Measurements from ENCODE around the gene PTPN14. TPM values are rescaled to one million over a fixed set of nuclear protein-coding genes. Genes with fewer than 3 reads are reported as not detected.
"Not testable (repeated sequence)": the region's sequence is repeated elsewhere in the genome, so short reads cannot be mapped to it uniquely, and the experiment has no call there.

Gene PTPN14
- total RNA-seq, 2 donors from 2014 or later: 0.05 TPM; not detected in 1

GRCh38 chr1:214544791-214545190 lies 6.6 kb downstream of the PTPN14 start:
- peaks cover 2% of the 10 kb centered on the region for H3K36me3 Mint-ChIP-seq (ENCODE audit: low read depth)
- peaks cover 74% of the 10 kb centered on the region for H3K27me3 Mint-ChIP-seq
- DNase-seq: no peak
- no peak overlapping the region for H3K4me3 Mint-ChIP-seq
- ATAC-seq: no peak
- no peak overlapping the region for H3K27ac Mint-ChIP-seq
- peaks cover 3% of the 10 kb centered on the region for H3K4me1 Mint-ChIP-seq
- H3K9me3 ChIP-seq (ENCODE audit: control insufficient read depth, low read length, poor library complexity, severe bottlenecking): no peaks in the 10 kb centered on the region

DNA sequence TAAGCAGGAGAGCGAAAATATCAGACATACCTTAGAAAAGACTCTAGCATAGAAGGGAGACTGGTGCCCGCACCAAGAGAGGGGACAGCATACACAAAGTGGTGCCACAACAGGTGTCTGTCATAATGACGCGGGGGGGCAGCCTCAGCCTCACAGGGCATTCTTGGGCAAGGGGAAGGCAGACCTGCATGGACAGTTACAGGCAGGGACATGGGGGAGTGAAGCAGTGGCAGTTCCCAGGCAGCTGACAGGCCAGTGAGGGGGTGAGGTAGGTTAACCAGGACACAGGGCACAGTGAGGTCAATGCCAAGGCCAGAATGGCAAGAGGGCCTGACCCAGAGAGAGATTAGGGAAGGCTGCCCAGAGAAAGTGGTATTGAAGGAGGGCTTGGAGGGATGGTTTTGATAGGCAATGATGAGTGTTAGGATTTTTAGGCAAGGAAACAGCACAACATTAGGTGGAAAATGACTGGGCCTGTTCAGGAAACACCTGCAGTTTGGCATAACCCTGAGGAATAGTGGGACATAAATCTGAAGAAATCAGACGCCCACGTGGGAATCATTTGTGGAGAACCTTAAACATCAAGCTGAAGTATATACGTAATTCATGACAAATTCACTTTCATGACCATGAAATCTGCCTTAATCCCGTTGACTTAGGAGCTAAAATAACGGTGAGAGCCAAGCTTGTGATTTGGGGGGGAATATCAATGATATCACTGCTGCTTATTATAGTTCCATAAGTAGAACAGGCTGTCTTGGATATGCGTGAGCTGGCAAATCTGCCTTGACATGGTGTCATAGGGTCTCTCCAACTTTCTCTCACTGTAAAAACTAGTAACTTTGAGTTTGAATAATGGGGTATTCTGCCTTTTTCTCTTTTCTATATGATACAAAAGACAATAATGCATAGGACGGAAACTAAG lies 8.9 kb downstream of the PTPN14 start:
- Mint-ChIP-seq H3K36me3 (ENCODE audit: low read depth) (peaks cover 2% of the 10 kb centered on the region), H3K27me3 (peaks cover 60% of the 10 kb centered on the region), H3K27ac (no peak overlapping the region), H3K4me3 (no peak overlapping the region), H3K4me1 (peaks cover 3% of the 10 kb centered on the region)
- H3K9me3 ChIP-seq (ENCODE audit: control insufficient read depth, low read length, poor library complexity, severe bottlenecking): no peaks in the 10 kb centered on the region
- ATAC-seq (no peak), DNase-seq (no peak)

- Mint-ChIP-seq H3K4me3 (no peak overlapping the region), H3K4me1 (peaks cover 3% of the 10 kb centered on the region), H3K36me3 (ENCODE audit: low read depth) (peaks cover 2% of the 10 kb centered on the region), H3K27ac (no peak overlapping the region), H3K27me3 (peaks cover 53% of the 10 kb centered on the region)
- no peaks in the 10 kb centered on the region for H3K9me3 ChIP-seq (ENCODE audit: control insufficient read depth, low read length, poor library complexity, severe bottlenecking)
- ATAC-seq (no peak), DNase-seq (no peak)
Observed at GRCh38 chr1:214541693-214542092, 9.7 kb downstream of the PTPN14 start.

DNA sequence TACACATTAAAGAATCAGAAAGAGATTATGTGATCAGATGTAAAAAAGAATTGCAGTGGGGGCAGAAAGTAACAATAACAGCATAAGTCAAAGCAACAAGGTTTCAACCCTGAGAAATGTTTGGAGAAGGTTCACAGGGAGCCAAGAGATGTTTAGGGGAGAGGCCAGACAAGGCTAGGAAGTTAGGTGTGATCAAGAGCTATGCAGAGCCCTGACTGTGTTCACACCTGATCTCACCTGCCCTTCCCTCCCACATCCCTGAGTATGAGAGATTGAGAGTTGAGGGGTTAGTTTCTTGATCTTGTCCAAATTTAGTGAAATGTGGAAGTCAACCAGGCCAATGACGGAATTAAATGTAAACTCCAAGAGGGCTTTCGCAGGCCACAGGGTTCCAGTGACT lies 10.2 kb downstream of the PTPN14 start:
- H3K27me3 Mint-ChIP-seq: peaks cover 48% of the 10 kb centered on the region
- H3K36me3 Mint-ChIP-seq (ENCODE audit: low read depth): peaks cover 2% of the 10 kb centered on the region
- H3K4me3 Mint-ChIP-seq: no peak overlapping the region
- ATAC-seq (no peak), DNase-seq (no peak)
- no peaks in the 10 kb centered on the region for H3K9me3 ChIP-seq (ENCODE audit: control insufficient read depth, low read length, poor library complexity, severe bottlenecking)
- peaks cover 3% of the 10 kb centered on the region for H3K4me1 Mint-ChIP-seq
- no peak overlapping the region for H3K27ac Mint-ChIP-seq

- H3K27ac Mint-ChIP-seq: no peak overlapping the region
- H3K4me1 Mint-ChIP-seq: peaks cover 3% of the 10 kb centered on the region
- no peak overlapping the region for H3K4me3 Mint-ChIP-seq
- no peak for ATAC-seq
- no peaks in the 10 kb centered on the region for H3K9me3 ChIP-seq (ENCODE audit: control insufficient read depth, low read length, poor library complexity, severe bottlenecking)
- peaks cover 47% of the 10 kb centered on the region for H3K27me3 Mint-ChIP-seq
- no peak for DNase-seq
- peaks cover 2% of the 10 kb centered on the region for H3K36me3 Mint-ChIP-seq (ENCODE audit: low read depth)
Observed at GRCh38 chr1:214540324-214540723, 11.1 kb downstream of the PTPN14 start.

- no peaks in the 10 kb centered on the region for H3K36me3 Mint-ChIP-seq (ENCODE audit: low read depth)
- peaks cover 36% of the 10 kb centered on the region for H3K27me3 Mint-ChIP-seq
- ATAC-seq (no peak), DNase-seq (no peak)
- H3K27ac Mint-ChIP-seq: no peak overlapping the region
- H3K4me3 Mint-ChIP-seq: no peak overlapping the region
- H3K9me3 ChIP-seq (ENCODE audit: control insufficient read depth, low read length, poor library complexity, severe bottlenecking): no peaks in the 10 kb centered on the region
- H3K4me1 Mint-ChIP-seq: no peaks in the 10 kb centered on the region
Observed at GRCh38 chr1:214538496-214538895, 12.9 kb downstream of the PTPN14 start.

DNA sequence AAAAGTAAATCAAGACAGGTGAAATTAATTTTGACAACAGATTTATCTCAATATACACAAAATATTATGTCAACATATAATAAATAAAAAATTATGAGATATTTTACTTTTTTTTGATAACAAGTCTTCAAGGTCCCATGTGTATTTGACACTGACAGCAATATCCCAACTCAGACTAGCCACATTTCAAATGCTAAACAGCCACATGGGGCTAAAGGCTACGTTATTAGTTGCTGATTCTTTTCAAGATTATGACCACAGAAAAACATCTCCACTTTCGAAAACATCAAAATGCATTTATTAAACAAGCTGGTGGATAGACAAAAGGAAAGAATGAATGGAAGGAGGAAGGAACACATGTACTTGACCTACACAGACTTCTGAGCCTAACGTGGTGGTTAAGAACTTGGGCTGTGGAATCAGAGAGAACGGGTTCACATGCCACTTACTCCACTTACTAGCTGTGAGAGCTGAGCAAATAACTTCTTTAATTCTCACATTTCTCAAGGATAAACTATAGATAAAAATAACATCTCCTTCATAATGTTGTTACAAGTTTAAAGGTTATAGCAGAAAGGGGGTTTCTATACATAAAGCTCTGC lies 13.4 kb downstream of the PTPN14 start:
- ATAC-seq (no peak), DNase-seq (no peak)
- Mint-ChIP-seq H3K27ac (no peak overlapping the region), H3K4me3 (no peak overlapping the region), H3K27me3 (peaks cover 31% of the 10 kb centered on the region), H3K36me3 (ENCODE audit: low read depth) (no peaks in the 10 kb centered on the region), H3K4me1 (no peaks in the 10 kb centered on the region)
- no peaks in the 10 kb centered on the region for H3K9me3 ChIP-seq (ENCODE audit: control insufficient read depth, low read length, poor library complexity, severe bottlenecking)

- ATAC-seq (no peak), DNase-seq (no peak)
- peaks cover 24% of the 10 kb centered on the region for H3K27me3 Mint-ChIP-seq
- no peaks in the 10 kb centered on the region for H3K4me1 Mint-ChIP-seq
- H3K4me3 Mint-ChIP-seq: no peak overlapping the region
- no peaks in the 10 kb centered on the region for H3K9me3 ChIP-seq (ENCODE audit: control insufficient read depth, low read length, poor library complexity, severe bottlenecking)
- no peaks in the 10 kb centered on the region for H3K36me3 Mint-ChIP-seq (ENCODE audit: low read depth)
- H3K27ac Mint-ChIP-seq: no peak overlapping the region
Observed at GRCh38 chr1:214537219-214537618, 14.2 kb downstream of the PTPN14 start.

GRCh38 chr1:214532070-214532469 lies 19.3 kb downstream of the PTPN14 start:
- no peak overlapping the region for H3K4me3 Mint-ChIP-seq
- DNase-seq (no peak), ATAC-seq (no peak)
- H3K27ac Mint-ChIP-seq: no peak overlapping the region
- peaks cover 15% of the 10 kb centered on the region for H3K27me3 Mint-ChIP-seq
- H3K36me3 Mint-ChIP-seq (ENCODE audit: low read depth): no peaks in the 10 kb centered on the region
- no peaks in the 10 kb centered on the region for H3K9me3 ChIP-seq (ENCODE audit: control insufficient read depth, low read length, poor library complexity, severe bottlenecking)
- H3K4me1 Mint-ChIP-seq: no peaks in the 10 kb centered on the region

DNA sequence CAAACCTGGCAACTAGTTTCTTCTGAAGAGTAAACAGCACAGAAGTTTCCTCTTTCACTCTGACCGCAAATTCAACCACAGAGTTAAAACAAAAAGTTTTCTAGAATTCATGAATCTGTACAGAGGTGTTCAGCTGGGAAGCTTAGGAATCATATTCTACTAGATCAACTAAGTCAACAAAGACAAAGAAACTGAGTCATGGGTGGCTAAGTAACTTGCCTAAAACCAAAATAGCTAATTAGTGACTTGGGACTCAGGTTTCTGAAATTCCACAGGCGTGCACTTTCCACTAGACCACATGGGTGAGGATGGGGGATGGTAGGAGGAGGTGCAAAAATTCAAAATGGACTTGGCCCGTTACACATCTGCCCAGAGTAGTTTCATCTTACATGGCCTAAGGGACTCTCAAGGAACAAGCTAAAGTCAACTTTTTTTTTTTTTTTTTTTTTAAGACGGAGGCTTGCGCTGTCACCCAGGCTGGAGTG lies 25.8 kb downstream of the PTPN14 start:
- DNase-seq (no peak), ATAC-seq (no peak)
- no peaks in the 10 kb centered on the region for H3K9me3 ChIP-seq (ENCODE audit: control insufficient read depth, low read length, poor library complexity, severe bottlenecking)
- no peak overlapping the region for H3K4me3 Mint-ChIP-seq
- peaks cover 36% of the 10 kb centered on the region for H3K27me3 Mint-ChIP-seq
- H3K27ac Mint-ChIP-seq: no peak overlapping the region
- H3K36me3 Mint-ChIP-seq (ENCODE audit: low read depth): no peaks in the 10 kb centered on the region
- H3K4me1 Mint-ChIP-seq: peaks cover 5% of the 10 kb centered on the region

- Mint-ChIP-seq H3K27ac (no peak overlapping the region), H3K27me3 (peaks cover 35% of the 10 kb centered on the region), H3K4me3 (no peak overlapping the region), H3K4me1 (peaks cover 5% of the 10 kb centered on the region), H3K36me3 (ENCODE audit: low read depth) (no peaks in the 10 kb centered on the region)
- ATAC-seq (no peak), DNase-seq (no peak)
- H3K9me3 ChIP-seq (ENCODE audit: control insufficient read depth, low read length, poor library complexity, severe bottlenecking): no peaks in the 10 kb centered on the region
Observed at GRCh38 chr1:214524824-214525223, 26.6 kb downstream of the PTPN14 start.

- Mint-ChIP-seq H3K4me3 (no peak overlapping the region), H3K36me3 (ENCODE audit: low read depth) (no peaks in the 10 kb centered on the region), H3K4me1 (peaks cover 5% of the 10 kb centered on the region), H3K27me3 (peaks cover 35% of the 10 kb centered on the region), H3K27ac (no peak overlapping the region)
- DNase-seq (no peak), ATAC-seq (no peak)
- no peaks in the 10 kb centered on the region for H3K9me3 ChIP-seq (ENCODE audit: control insufficient read depth, low read length, poor library complexity, severe bottlenecking)
Observed at GRCh38 chr1:214523124-214523824, 28.1 kb downstream of the PTPN14 start.

- DNase-seq; H3K9me3 ChIP-seq (ENCODE audit: control insufficient read depth, low read length, poor library complexity, severe bottlenecking); H3K36me3 Mint-ChIP-seq (ENCODE audit: low read depth); H3K4me3 Mint-ChIP-seq; H3K4me1 Mint-ChIP-seq; H3K27ac Mint-ChIP-seq; ATAC-seq: not testable (repeated sequence)
- H3K27me3 Mint-ChIP-seq: peaks cover 33% of the 10 kb centered on the region
Observed at GRCh38 chr1:214521458-214521857, 29.9 kb downstream of the PTPN14 start.
